ENCODE data around the gene USH2A. TPM values are rescaled to one million over a fixed set of nuclear protein-coding genes. Genes with fewer than 3 reads are reported as not detected.

The USH2A gene
- total RNA-seq, 6 donors from 2014 or later, result under 0.01 to 0.11 TPM; not detected in 4

DNA sequence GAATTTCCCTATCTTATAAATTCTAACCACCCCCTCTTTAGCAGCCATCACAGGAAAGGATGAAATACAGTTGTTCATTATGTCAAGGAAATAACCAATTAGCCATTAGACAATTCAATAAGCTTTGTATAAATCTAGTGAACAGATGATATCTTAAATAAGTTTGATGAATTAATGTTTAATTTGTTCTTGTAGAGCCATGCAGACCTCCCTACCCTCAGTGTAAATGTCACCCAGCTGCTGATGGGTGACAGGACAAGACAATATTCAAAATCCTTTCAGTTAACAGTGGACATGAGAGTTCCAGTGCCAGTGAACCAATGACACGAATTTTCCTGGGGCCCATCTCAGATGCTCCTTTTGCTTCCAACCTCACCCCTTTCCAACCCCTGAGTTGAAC, 460.2 kb downstream of the USH2A start:
- ATAC-seq (ENCODE audit: low FRiP score in 2 of 2), result no peak
- H3K27ac ChIP-seq, result no peak overlapping the region
- WGBS, 2 donors, result 58 to 66% methylated on average over 1 of the region's 1 CpG
- H3K4me1 ChIP-seq, result no peaks in the 10 kb centered on the region
- H3K27me3 ChIP-seq, result no peaks in the 10 kb centered on the region
- H3K36me3 ChIP-seq, result no peaks in the 10 kb centered on the region
- TF ChIP-seq EP300 (IDR thresholded peaks at IDR 0.05) (no peak), POLR2A (IDR thresholded peaks at IDR 0.05) (no peak), POLR2AphosphoS5 (IDR thresholded peaks at IDR 0.05) (no peak)
- TF ChIP-seq, protein P1, sequence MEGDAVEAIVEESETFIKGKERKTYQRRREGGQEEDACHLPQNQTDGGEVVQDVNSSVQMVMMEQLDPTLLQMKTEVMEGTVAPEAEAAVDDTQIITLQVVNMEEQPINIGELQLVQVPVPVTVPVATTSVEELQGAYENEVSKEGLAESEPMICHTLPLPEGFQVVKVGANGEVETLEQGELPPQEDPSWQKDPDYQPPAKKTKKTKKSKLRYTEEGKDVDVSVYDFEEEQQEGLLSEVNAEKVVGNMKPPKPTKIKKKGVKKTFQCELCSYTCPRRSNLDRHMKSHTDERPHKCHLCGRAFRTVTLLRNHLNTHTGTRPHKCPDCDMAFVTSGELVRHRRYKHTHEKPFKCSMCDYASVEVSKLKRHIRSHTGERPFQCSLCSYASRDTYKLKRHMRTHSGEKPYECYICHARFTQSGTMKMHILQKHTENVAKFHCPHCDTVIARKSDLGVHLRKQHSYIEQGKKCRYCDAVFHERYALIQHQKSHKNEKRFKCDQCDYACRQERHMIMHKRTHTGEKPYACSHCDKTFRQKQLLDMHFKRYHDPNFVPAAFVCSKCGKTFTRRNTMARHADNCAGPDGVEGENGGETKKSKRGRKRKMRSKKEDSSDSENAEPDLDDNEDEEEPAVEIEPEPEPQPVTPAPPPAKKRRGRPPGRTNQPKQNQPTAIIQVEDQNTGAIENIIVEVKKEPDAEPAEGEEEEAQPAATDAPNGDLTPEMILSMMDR (IDR thresholded peaks at IDR 0.05), result no peak
- H3K9me3 ChIP-seq, result no peaks in the 10 kb centered on the region
- no peak overlapping the region for H3K4me3 ChIP-seq
- no peak for DNase-seq

DNA sequence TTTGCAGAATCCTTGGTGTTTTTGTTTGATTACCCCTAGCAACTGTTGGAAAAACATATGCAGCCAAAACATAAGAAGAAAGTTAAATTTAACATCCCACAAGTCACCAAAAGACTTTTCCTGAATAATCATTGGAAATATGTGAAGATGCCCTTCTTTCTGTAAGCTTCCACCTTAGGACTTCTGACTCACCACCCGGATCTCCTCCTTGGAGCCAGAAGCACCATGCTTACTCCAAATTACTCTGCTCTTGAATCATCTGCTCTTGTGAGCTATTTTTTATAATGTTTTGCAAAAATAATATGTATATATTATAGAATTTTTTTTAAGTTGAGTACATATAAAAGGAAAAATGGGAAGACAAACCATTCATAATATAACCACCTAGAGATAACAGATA, 464.4 kb downstream of the USH2A start:
- Histone ChIP-seq H3K4me3 (no peak overlapping the region), H3K4me1 (no peaks in the 10 kb centered on the region), H3K9me3 (no peaks in the 10 kb centered on the region), H3K27ac (no peak overlapping the region), H3K27me3 (no peaks in the 10 kb centered on the region), H3K36me3 (no peaks in the 10 kb centered on the region)
- TF ChIP-seq POLR2A (IDR thresholded peaks at IDR 0.05), result no peak
- TF ChIP-seq, protein P1 (IDR thresholded peaks at IDR 0.05), result no peak
- TF ChIP-seq POLR2AphosphoS5 (IDR thresholded peaks at IDR 0.05), result no peak
- no peak for TF ChIP-seq EP300 (IDR thresholded peaks at IDR 0.05)
- DNase-seq, result no peak
- 80 to 85% methylated on average over 1 of the region's 1 CpG for WGBS, 2 donors
- ATAC-seq (ENCODE audit: low FRiP score in 2 of 2), result no peak

DNA sequence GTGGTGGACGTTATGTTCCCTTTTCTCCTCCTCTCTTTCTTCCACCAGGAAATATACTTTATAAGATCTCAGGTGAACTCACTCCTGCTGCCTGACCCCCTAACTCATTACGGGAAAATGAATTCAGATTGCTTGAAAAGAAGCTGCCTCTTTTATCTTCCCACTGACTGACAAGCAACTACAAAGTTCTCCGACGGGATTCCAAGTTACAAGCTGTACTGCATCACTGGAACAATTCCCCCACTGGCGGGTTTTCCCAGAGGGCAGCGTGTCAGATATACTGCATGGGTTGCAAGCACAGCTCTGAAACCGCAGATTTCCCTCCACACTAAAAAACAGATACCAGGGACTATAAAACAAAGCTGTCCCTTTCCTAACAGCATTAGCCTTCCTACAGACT, 465.6 kb downstream of the USH2A start:
- H3K4me1 ChIP-seq, result no peaks in the 10 kb centered on the region
- TF ChIP-seq, protein P1 (IDR thresholded peaks at IDR 0.05), result no peak
- TF ChIP-seq EP300 (IDR thresholded peaks at IDR 0.05), result no peak
- TF ChIP-seq POLR2AphosphoS5 (IDR thresholded peaks at IDR 0.05), result no peak
- TF ChIP-seq POLR2A (IDR thresholded peaks at IDR 0.05), result no peak
- no peak overlapping the region for H3K4me3 ChIP-seq
- no peak overlapping the region for H3K27ac ChIP-seq
- DNase-seq, result no peak
- H3K27me3 ChIP-seq, result no peaks in the 10 kb centered on the region
- H3K36me3 ChIP-seq, result no peaks in the 10 kb centered on the region
- ATAC-seq (ENCODE audit: low FRiP score in 2 of 2), result no peak
- WGBS, 2 donors, result 41 to 42% methylated on average over 7 of the region's 7 CpGs
- no peaks in the 10 kb centered on the region for H3K9me3 ChIP-seq

DNA sequence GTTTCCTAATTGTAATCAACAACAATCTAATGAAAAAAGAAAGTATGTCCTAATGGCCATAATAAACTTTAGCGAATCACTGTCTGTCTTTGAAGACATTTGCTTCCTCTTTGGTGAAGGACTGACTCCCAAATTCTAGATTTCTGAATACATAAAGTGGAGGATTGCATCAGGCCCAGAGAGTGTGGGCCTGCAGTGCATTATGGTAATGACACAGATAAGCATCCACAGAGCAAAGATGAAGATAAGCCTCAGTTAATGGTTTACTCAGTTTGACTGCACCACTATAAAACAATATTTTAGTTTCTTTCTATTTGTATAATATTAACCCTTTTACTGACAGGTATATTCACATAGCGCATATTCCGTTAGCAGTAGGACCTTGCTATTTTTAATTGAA, 490.7 kb downstream of the USH2A start:
- Histone ChIP-seq H3K4me3 (no peak overlapping the region), H3K9me3 (no peaks in the 10 kb centered on the region), H3K36me3 (no peaks in the 10 kb centered on the region), H3K4me1 (no peaks in the 10 kb centered on the region), H3K27me3 (no peaks in the 10 kb centered on the region), H3K27ac (no peak overlapping the region)
- DNase-seq, result no peak
- TF ChIP-seq EP300 (IDR thresholded peaks at IDR 0.05), result no peak
- TF ChIP-seq, protein P1 (IDR thresholded peaks at IDR 0.05), result no peak
- no peak for TF ChIP-seq POLR2A (IDR thresholded peaks at IDR 0.05)
- no peak for TF ChIP-seq POLR2AphosphoS5 (IDR thresholded peaks at IDR 0.05)
- 91 to 95% methylated on average over 3 of the region's 3 CpGs for WGBS, 2 donors
- ATAC-seq (ENCODE audit: low FRiP score in 2 of 2), result no peak

DNA sequence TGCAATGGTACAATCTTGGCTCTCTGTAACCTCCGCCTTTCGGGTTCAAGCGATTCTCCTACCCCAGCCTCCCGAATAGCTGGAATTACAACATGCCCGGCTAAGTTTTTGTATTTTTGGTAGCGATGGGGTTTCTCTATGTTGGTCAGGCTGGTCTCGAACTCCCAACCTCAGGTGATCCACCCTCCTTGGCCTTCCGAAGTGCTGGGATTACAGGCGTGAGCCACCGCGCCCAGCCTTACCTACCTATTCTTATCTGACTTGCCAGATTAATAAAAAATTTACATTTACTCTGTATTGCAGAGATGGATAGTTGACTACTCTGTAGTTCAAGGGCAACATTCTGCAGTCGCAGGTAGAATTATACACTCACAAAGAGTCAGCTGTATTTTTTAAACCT, 496.6 kb downstream of the USH2A start:
- TF ChIP-seq, protein P1 (IDR thresholded peaks at IDR 0.05), result no peak
- no peak for TF ChIP-seq POLR2A (IDR thresholded peaks at IDR 0.05)
- no peak for TF ChIP-seq EP300 (IDR thresholded peaks at IDR 0.05)
- no peak for TF ChIP-seq POLR2AphosphoS5 (IDR thresholded peaks at IDR 0.05)
- H3K9me3 ChIP-seq, result no peaks in the 10 kb centered on the region
- no peaks in the 10 kb centered on the region for H3K4me1 ChIP-seq
- 91 to 94% methylated on average over 12 of the region's 12 CpGs for WGBS, 2 donors
- no peak overlapping the region for H3K27ac ChIP-seq
- DNase-seq (no peak), ATAC-seq (ENCODE audit: low FRiP score in 2 of 2) (no peak)
- H3K27me3 ChIP-seq, result no peaks in the 10 kb centered on the region
- H3K36me3 ChIP-seq, result no peaks in the 10 kb centered on the region
- no peak overlapping the region for H3K4me3 ChIP-seq
